Measurements from ENCODE around the gene MC1R.

- no peak for TF ChIP-seq PRDM15 (CRISPR knock-in tag; IDR thresholded peaks at IDR 0.05)
- no peak for TF ChIP-seq POLR2A (IDR thresholded peaks at IDR 0.05; ENCODE audit: low read depth, low read length)
- TF ChIP-seq MXI1 (IDR thresholded peaks at IDR 0.05; ENCODE audit: low read depth, low read length): no peak
- TF ChIP-seq POLR2AphosphoS2 (IDR thresholded peaks at IDR 0.05; ENCODE audit: low read depth, low read length): no peak
- no peak for TF ChIP-seq CHD4 (IDR thresholded peaks at IDR 0.05)
- TF ChIP-seq USF1 (IDR thresholded peaks at IDR 0.05; ENCODE audit: borderline replicate concordance, extremely low read length, insufficient read depth, low read depth, low read length): no peak
- no peak for TF ChIP-seq TCF12 (IDR thresholded peaks at IDR 0.05; ENCODE audit: low read depth, low read length)
- no peak for TF ChIP-seq ATF3 (IDR thresholded peaks at IDR 0.05; ENCODE audit: borderline replicate concordance, extremely low read depth, low read depth, low read length)
- no peak for TF ChIP-seq CTCF (IDR thresholded peaks at IDR 0.05 in 2 of 3, conservative IDR thresholded peaks at IDR 0.05 in 1 of 3; ENCODE audit: control insufficient read depth in 2 of 3, extremely low read depth in 1 of 3, insufficient read depth in 1 of 3, low read depth in 3 of 3, low read length in 3 of 3)
- no peak for TF ChIP-seq HCFC1 (IDR thresholded peaks at IDR 0.05; ENCODE audit: low read length)
Measured at GRCh38 chr16:89931964-89932363, 13.3 kb downstream of the MC1R start.
